NCI-H446 treated with DMSO at 0.1 percent for 48 hours (cell line): ENCODE data around the gene ARHGAP40.

Experiments
- DNase-seq: peaks from one replicate; lab custom pipeline; 2025; lab: John Stamatoyannopoulos, UW

ARHGAP40 gene

GRCh38 chr20:38617011-38617829 is 15.6 kb downstream of the ARHGAP40 start:
- no peak for DNase-seq

DNA sequence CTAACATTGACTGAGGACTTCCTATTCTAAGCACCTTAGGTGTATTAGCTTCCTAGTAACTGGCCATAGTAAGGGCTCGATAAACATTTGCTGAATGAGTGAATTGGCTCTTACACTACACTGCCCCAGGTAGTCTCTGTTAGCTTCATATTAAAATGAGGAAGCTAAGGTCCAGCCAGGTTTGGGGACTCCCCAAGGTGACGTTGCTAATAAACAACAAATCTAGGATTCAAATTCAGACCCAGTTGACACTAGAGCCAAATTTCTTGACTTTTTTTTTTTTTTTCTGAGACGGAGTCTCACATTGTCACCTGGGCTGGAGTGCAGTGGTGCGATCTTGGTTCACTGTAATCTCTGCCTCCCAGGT is 16.2 kb downstream of the ARHGAP40 start:
- DNase-seq = no peak

DNA sequence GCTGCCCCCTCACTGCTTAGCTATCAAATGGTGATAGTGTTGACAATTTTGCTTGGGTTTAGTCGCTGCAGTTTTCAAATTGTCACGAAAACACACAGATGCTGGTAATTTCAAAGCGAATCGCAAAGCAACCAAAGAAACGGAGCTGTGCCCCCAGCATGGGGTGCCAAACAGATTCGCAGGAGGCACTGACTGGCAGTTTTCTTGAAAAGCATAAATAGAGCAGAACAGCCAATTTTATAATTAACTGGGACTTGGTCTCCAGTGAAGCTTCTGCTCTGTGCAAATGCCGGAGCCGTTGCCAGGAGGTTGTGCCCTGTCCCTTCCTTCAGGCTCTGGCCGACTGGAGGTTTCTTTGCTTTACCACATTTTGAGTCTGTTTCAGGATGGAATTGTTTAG is 18.8 kb downstream of the ARHGAP40 start:
- DNase-seq = no peak

- DNase-seq = no peak
Observed at GRCh38 chr20:38623061-38623460, 21.5 kb downstream of the ARHGAP40 start.

GRCh38 chr20:38624084-38624483 is 22.5 kb downstream of the ARHGAP40 start:
- no peak for DNase-seq

- no peak for DNase-seq
Observed at GRCh38 chr20:38625896-38626295, 24.3 kb downstream of the ARHGAP40 start.

DNA sequence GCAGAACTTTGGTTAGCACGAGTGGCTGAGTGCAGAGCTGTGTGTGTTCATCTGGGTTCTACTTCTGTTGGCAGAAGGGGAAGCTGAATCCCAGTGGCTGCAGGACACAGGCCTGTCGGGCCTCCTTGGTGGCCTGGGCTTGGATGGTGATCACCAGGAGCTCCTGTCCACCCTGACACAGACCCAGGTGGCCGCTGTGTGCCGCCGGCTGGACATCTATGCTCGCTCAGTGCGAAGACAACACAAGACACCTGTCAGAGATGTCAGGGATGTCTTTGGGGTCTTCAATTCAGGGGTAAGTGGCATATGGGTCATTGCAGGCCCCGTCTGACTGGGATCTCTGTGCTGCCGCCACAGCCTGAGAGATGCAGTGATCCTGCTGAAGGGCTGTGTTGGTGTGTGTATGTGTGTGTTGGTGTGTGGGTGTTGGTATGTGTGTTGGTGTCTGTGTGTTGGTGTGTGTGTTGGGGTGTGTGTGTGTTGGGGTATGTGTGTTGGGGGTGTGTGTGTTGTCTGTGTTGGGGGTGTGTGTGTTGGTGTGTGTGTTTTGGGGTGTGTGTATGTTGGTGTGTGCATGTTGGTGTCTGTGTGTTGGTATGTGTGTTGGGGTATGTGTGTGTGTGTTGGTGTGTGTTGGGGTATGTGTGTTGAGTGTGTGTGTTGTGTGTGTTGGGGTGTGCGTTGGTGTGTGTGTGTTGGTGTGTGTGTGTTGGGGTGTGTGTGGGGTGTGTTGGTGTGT is 25.5 kb downstream of the ARHGAP40 start:
- no peak for DNase-seq

DNA sequence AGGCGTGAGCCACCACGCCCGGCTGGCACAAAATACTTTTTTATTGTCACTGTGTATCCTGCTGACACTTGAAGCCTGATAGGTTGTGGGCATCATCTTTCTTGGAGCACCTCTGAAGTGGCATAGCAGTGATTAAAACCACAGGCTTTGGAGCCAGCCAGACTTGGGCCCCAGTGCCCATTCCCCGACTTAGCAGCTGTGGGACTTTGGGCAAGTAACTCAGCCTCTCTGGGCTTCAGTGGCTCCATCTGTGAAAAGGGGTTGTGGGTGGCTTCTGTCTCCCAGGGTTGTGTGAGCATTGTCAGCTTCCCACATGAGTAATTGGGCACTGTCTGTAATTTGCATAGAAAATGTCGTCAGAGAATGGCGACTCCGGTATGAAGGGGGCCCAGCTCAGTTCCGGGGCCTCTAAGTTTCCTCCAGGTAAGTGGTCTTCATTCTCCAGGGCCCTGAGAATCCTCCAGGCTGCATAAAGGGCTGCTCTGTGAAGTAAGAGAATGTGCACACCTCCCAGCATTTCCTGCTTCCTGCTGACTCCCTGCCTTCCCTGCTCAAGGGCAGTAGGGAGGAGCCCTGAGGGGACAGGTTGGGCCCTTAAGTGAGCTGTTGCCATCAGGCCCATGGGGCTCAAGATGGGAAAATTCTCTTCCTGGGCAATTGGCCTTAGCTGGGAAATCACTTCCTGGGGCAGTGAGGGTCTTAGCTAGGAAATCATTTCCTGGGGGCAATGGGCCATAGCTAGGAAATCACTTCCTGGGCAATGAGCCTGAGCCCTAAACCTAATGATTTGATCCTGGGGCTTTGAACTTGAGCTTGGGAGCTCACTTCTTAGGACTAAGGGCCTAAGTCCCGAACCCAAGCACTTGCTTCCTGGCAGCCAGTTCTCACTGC is 27.2 kb downstream of the ARHGAP40 start:
- DNase-seq = no peak

GRCh38 chr20:38629979-38630378 is 28.4 kb downstream of the ARHGAP40 start:
- no peak for DNase-seq

DNA sequence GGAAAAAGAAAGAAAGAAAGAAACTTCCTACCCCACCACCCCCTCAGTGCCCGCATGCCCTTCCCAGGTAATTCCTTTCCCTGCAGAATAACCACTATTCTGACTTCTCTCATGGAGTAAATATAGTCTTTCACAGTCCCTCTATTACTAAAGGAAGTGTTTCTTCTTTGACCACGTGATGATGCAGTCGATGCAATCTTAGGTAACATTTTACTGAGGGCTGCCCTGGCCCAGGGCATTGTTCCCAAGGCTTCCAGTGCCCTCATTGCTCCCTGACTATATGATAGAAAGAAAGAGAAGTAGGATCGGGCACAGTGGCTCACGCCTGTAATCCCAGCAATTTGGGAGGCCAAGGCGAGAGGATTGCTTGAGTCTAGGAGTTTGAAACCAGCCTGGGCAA is 29.1 kb downstream of the ARHGAP40 start:
- DNase-seq = no peak

GRCh38 chr20:38631155-38632022 is 29.8 kb downstream of the ARHGAP40 start:
- no peak for DNase-seq

- DNase-seq = peak; percentile 40
Observed at GRCh38 chr20:38633577-38634093, 32.0 kb downstream of the ARHGAP40 start.

GRCh38 chr20:38635721-38636288 is 34.2 kb downstream of the ARHGAP40 start:
- DNase-seq = peak; percentile 13

GRCh38 chr20:38640521-38640920 is 38.9 kb downstream of the ARHGAP40 start:
- DNase-seq = no peak

DNA sequence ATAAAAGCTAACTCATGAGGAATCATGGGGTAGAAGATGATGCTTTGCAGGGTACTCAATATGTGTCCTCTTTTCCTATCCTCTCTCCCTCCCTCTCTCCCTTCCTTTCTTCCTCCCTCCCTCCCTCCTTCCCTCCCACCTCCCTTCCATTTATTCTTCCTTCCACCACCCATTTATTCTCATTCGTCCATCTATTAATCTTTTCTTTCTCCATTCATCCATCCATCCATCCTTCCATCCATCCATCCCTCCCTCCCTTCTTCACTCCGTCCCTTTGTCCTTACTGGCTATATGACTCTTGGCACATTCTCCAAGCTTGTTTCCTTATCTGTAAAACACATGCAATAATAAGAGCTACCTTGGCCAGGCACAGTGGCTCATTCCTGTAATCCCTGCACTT is 40.9 kb downstream of the ARHGAP40 start:
- no peak for DNase-seq

GRCh38 chr20:38644588-38645260 is 43.1 kb downstream of the ARHGAP40 start:
- DNase-seq = no peak

DNA sequence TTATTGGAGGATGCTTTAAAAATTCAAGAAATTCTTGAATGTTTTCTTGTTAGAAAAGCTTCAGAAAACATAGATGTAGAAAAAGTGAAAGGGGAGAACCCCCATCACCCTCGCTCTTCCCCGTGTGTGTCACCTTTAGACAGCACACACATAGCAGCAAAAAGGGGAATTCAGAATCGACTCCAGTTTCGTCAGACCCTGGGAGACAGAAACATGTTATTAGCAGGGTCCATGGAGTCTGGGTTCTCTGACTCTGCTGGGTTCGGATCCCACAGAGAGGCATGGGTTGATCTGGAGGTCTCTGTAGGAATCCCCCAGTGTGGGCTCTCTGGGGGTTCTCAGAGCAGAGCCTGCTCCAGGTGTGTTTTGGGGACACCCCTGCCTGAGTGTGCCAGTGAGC is 43.7 kb downstream of the ARHGAP40 start:
- DNase-seq = no peak

- DNase-seq = peak; percentile 27
Observed at GRCh38 chr20:38645980-38646858, 44.6 kb downstream of the ARHGAP40 start.

DNA sequence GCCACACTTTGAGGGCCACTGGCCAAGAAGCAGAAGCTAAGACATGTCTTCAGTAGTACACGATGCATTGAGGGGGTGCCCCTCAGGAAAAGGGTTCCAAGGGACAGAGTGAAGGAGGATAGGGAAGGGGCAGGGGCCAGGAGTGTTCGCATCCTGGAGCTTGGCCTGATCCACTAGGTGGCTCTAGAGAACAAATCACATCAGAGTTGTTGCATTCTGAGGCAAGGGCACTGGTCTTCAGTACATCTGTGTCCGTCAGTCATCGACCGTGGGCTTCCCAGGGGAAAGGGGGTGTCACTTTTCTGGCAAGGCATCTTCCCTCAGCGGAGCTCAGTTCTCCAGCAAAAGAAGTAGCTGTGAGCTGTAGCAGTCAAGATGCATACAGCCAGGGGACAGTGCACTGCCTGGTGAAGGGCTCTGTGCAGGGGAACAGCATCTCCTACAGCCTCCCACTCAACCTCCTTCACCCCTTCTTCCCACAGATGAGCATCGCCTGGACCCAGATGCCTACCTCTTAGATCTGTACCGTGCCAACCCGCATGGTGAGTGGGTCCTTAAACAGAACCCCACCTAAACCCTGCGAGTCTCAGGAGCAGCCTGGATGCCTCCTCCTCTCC is 47.8 kb downstream of the ARHGAP40 start:
- DNase-seq = peak; percentile 8
